HUES6 (cell line): ENCODE data around the gene CFAP73.

ENCODE experiments used
- H3K27ac ChIP-seq: 2 replicates; pipeline ENCODE4 v1.7.0; 2013; ENCODE audit warnings: low read depth, mild to moderate bottlenecking, low read length, inconsistent platforms
- H3K27me3 ChIP-seq: 2 replicates; pipeline ENCODE4 v1.6.1; 2013; ENCODE audit warnings: low read length; ENCODE audit not compliant: control insufficient read depth, insufficient read depth
- H3K36me3 ChIP-seq: 2 replicates; pipeline ENCODE4 v1.6.1; 2013; ENCODE audit warnings: low read length; ENCODE audit not compliant: control insufficient read depth, insufficient read depth
- H3K4me1 ChIP-seq: 2 replicates; pipeline ENCODE4 v1.6.1; 2013; ENCODE audit warnings: low read length; ENCODE audit not compliant: control insufficient read depth, insufficient read depth
- H3K4me3 ChIP-seq: 2 replicates; pipeline ENCODE4 v1.5.1; 2013; ENCODE audit warnings: low read depth, low read length
- H3K9ac ChIP-seq: one replicate; pipeline ENCODE4 v1.6.1; 2013; ENCODE audit warnings: mild to moderate bottlenecking, low read length
- H3K9me3 ChIP-seq: 2 replicates; pipeline ENCODE4 v1.6.1; 2013; ENCODE audit warnings: low read depth, low read length; ENCODE audit not compliant: control insufficient read depth, insufficient read depth

Gene CFAP73

GRCh38 chr12:113196582-113196981 lies 47.1 kb downstream of the CFAP73 start:
- no peaks in the 10 kb centered on the region for H3K27me3 ChIP-seq
- H3K9ac ChIP-seq = no peak overlapping the region
- no peak overlapping the region for H3K27ac ChIP-seq
- peaks cover 10% of the 10 kb centered on the region; the same call in 1 of the 2 replicates for H3K4me1 ChIP-seq
- H3K4me3 ChIP-seq = no peak overlapping the region
- H3K36me3 ChIP-seq = peaks cover 10% of the 10 kb centered on the region
- no peaks in the 10 kb centered on the region for H3K9me3 ChIP-seq

- no peak overlapping the region for H3K4me3 ChIP-seq
- H3K36me3 ChIP-seq = peaks cover 8% of the 10 kb centered on the region
- H3K4me1 ChIP-seq = peaks cover 10% of the 10 kb centered on the region; the same call in 1 of the 2 replicates
- H3K9ac ChIP-seq = no peak overlapping the region
- no peaks in the 10 kb centered on the region for H3K27me3 ChIP-seq
- no peaks in the 10 kb centered on the region for H3K9me3 ChIP-seq
- H3K27ac ChIP-seq = no peak overlapping the region
Observed at GRCh38 chr12:113196990-113197389, 47.5 kb downstream of the CFAP73 start.

- no peak overlapping the region for H3K9ac ChIP-seq
- H3K4me1 ChIP-seq = peaks cover 5% of the 10 kb centered on the region; the same call in 1 of the 2 replicates
- H3K27me3 ChIP-seq = no peaks in the 10 kb centered on the region
- peaks cover 3% of the 10 kb centered on the region for H3K36me3 ChIP-seq
- no peak overlapping the region for H3K27ac ChIP-seq
- no peak overlapping the region for H3K4me3 ChIP-seq
- H3K9me3 ChIP-seq = no peaks in the 10 kb centered on the region
Observed at GRCh38 chr12:113197518-113198077, 48.1 kb downstream of the CFAP73 start.

- H3K4me1 ChIP-seq = no peaks in the 10 kb centered on the region; the same call in 1 of the 2 replicates
- no peak overlapping the region for H3K9ac ChIP-seq
- no peak overlapping the region for H3K27ac ChIP-seq
- H3K4me3 ChIP-seq = no peak overlapping the region
- H3K9me3 ChIP-seq = no peaks in the 10 kb centered on the region
- H3K27me3 ChIP-seq = no peaks in the 10 kb centered on the region
- no peaks in the 10 kb centered on the region for H3K36me3 ChIP-seq
Observed at GRCh38 chr12:113198296-113198695, 48.8 kb downstream of the CFAP73 start.

GRCh38 chr12:113200021-113200797 lies 50.7 kb downstream of the CFAP73 start:
- no peaks in the 10 kb centered on the region for H3K9me3 ChIP-seq
- H3K4me3 ChIP-seq = no peak overlapping the region
- no peak overlapping the region for H3K27ac ChIP-seq
- H3K9ac ChIP-seq = no peak overlapping the region
- no peaks in the 10 kb centered on the region for H3K27me3 ChIP-seq
- no peaks in the 10 kb centered on the region for H3K36me3 ChIP-seq
- no peaks in the 10 kb centered on the region for H3K4me1 ChIP-seq

GRCh38 chr12:113201187-113202177 lies 52.0 kb downstream of the CFAP73 start:
- Histone ChIP-seq H3K27ac (no peak overlapping the region), H3K4me3 (no peak overlapping the region), H3K27me3 (no peaks in the 10 kb centered on the region), H3K9ac (no peak overlapping the region), H3K36me3 (no peaks in the 10 kb centered on the region), H3K4me1 (no peaks in the 10 kb centered on the region), H3K9me3 (peaks cover 3% of the 10 kb centered on the region; the same call in 1 of the 2 replicates)

- Histone ChIP-seq H3K27ac (no peak overlapping the region), H3K27me3 (no peaks in the 10 kb centered on the region), H3K36me3 (no peaks in the 10 kb centered on the region), H3K4me3 (no peak overlapping the region), H3K9ac (no peak overlapping the region), H3K4me1 (no peaks in the 10 kb centered on the region), H3K9me3 (peaks cover 3% of the 10 kb centered on the region; the same call in 1 of the 2 replicates)
Observed at GRCh38 chr12:113202300-113203075, 53.0 kb downstream of the CFAP73 start.

- no peak overlapping the region for H3K27ac ChIP-seq
- H3K36me3 ChIP-seq = no peaks in the 10 kb centered on the region
- no peak overlapping the region for H3K4me3 ChIP-seq
- H3K4me1 ChIP-seq = peaks cover 11% of the 10 kb centered on the region
- no peaks in the 10 kb centered on the region for H3K27me3 ChIP-seq
- peaks cover 3% of the 10 kb centered on the region; the same call in 1 of the 2 replicates for H3K9me3 ChIP-seq
- H3K9ac ChIP-seq = no peak overlapping the region
Observed at GRCh38 chr12:113203852-113204760, 54.6 kb downstream of the CFAP73 start.

- Histone ChIP-seq H3K9me3 (peaks cover 3% of the 10 kb centered on the region; the same call in 1 of the 2 replicates), H3K36me3 (no peaks in the 10 kb centered on the region), H3K27ac (no peak overlapping the region), H3K9ac (no peak overlapping the region), H3K4me3 (no peak overlapping the region), H3K4me1 (peaks cover 11% of the 10 kb centered on the region), H3K27me3 (no peaks in the 10 kb centered on the region)
Observed at GRCh38 chr12:113204804-113205203, 55.3 kb downstream of the CFAP73 start.
